HG03460 (cell line): ENCODE measurements around the gene THRAP3.
A peak's percentile ranks its signal among the peaks of the same experiment; 100 is the strongest.

Experiments
- ATAC-seq: cut with Tn5 transposase; IDR thresholded peaks from one replicate; pipeline ENCODE4 v1.9.1; 2021; ENCODE audit not compliant: unreplicated experiment

The THRAP3 gene

GRCh38 chr1:36287595-36287994 is 63.4 kb downstream of the THRAP3 start:
- ATAC-seq: no peak

- ATAC-seq: no peak
These were observed 71.1 kb downstream of the THRAP3 start for GRCh38 chr1:36295390-36295789.

DNA sequence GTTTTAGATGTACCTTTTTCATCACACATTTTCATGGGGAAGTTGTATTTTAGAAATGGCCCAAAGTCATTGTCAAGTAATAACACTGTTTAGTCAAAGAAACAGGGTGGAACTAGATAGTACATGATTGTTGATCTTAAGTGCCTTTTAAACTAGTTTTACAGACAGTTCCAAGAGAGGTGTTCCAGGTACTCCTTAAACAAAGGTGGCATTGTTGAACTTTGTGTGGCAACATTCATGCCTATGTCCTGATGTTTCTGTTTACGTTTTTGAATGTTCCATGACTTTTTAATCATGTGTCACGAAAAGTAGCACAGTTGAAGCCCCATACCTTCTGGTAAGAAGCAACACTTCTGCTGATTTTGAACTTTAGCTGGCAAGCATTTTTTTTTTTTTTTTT is 72.8 kb downstream of the THRAP3 start:
- no peak for ATAC-seq

GRCh38 chr1:36298640-36299039 is 74.4 kb downstream of the THRAP3 start:
- ATAC-seq: no peak

GRCh38 chr1:36300526-36300925 is 76.3 kb downstream of the THRAP3 start:
- ATAC-seq: no peak

- ATAC-seq: no peak
These were observed 77.0 kb downstream of the THRAP3 start for GRCh38 chr1:36301220-36301619.

- no peak for ATAC-seq
These were observed 79.0 kb downstream of the THRAP3 start for GRCh38 chr1:36303244-36303643.

GRCh38 chr1:36303650-36304360 is 79.6 kb downstream of the THRAP3 start:
- ATAC-seq: no peak

- ATAC-seq: no peak
These were observed 80.3 kb downstream of the THRAP3 start for GRCh38 chr1:36304521-36304920.

DNA sequence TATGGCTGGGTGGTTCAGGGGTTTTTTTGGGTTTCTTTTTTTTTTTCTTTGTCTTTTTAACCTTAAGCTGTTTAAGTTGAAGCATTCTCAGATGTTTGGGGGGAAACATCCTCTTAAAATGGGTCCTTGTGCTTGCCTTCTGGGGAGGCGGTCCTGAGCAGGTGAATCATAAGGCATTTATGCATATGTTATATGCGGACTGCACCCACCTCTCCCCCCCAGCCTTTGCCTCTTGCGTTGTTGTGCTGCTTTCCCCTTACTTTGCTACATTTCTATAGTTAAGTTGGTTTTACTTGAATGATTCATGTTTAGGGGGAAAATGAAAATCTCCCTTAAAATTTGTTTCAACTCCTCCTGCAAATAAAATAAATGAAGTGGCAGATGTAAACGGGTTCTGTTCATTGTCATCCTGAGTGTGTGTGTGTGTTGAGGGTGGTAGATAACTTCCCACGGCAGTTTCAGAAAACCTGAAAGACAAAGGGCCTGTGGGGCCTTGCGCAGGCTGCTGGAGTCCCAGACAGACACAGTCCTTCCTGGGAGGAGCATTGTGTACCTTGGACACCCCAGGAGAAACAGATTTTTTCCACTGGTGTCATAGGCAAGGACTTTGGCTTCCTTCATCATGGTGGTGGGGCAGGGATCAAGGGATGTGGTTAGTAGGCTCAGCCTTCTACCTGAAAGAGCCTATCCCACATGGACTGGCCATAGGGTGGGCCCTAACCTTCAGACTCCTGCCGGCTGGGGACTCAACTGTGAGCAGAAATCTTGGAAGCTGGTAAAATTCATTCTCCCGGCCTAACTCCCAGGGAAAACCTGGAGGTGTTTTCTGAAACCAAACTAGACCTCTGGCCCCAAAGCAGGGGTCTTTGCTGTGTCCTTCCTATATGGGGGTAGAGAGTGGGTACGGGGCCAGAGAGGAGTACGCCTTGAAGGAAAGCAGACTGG is 81.0 kb downstream of the THRAP3 start:
- no peak for ATAC-seq

GRCh38 chr1:36305915-36306209 is 81.6 kb downstream of the THRAP3 start:
- ATAC-seq: no peak

- peak; percentile 15 for ATAC-seq
These were observed 82.1 kb downstream of the THRAP3 start, which contains the start of gene SH3D21 for GRCh38 chr1:36306210-36306901. Gene SH3D21 (plus strand): TSS chr1:36306368. CDS start chr1:36306421, 53 bp downstream.

- peak; percentile 95 for ATAC-seq
These were observed 82.7 kb downstream of the THRAP3 start for GRCh38 chr1:36306902-36307456.

DNA sequence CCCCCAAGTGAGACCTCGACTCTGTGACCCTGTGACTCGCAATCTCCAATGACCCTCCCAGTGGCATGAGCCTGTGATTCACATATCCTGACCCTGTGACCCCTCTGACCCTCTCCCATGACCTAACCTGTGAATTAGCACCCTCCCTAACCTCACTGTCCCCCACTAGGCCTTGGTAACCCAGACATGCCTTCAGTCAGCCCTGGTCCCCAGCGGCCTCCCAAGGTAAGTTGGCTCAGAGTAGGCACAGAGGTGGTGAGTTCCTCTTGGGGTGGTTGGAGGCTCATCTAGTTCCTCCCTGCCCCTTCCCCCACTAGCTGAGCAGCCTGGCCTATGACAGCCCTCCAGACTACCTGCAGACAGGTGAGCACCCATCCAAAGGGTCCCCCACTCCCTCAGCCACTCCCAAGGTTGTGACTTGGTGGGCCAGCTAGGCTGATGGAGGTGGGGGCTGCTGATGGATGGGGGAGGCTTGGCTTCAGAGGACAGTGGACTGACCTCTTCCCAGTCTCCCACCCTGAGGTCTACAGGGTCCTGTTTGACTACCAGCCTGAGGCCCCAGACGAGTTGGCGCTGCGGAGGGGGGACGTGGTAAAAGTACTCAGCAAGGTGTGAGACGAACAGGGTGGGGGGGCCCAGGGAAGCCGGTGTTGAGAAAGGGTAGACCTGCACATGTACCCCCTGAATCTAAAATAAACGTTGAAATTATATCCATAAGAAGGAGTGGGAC is 83.5 kb downstream of the THRAP3 start:
- ATAC-seq: no peak

DNA sequence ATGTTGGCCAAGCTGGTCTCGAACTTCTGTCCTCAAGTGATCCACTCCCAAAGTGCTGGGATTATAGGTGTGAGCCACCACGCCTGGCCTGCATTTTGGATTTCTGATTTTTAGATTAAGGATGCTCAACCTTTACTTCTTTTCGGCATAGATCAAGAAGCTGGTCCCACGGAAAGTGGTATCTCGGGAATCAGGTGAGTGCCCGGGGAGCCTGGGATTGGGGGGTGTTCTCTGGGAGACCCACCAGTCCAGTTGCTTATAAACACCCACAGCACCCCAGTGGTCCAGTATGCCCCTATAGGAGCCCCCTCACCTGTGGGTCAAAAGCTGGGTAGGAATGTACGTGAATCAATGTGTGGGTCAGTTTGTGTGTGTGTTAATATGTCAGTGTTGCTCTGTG is 85.2 kb downstream of the THRAP3 start:
- ATAC-seq: no peak

GRCh38 chr1:36320291-36320761 is 96.1 kb downstream of the THRAP3 start:
- ATAC-seq: no peak

- no peak for ATAC-seq
These were observed 96.5 kb downstream of the THRAP3 start for GRCh38 chr1:36320767-36321118.

- no peak for ATAC-seq
These were observed 97.1 kb downstream of the THRAP3 start for GRCh38 chr1:36321119-36321951.

- no peak for ATAC-seq
These were observed 98.0 kb downstream of the THRAP3 start for GRCh38 chr1:36322041-36322785.
